Psoas muscle (tissue), 8 donors: ENCODE results near the gene IHH. TPM values are rescaled to one million over a fixed set of nuclear protein-coding genes. Genes with fewer than 3 reads are reported as not detected.

Source experiments
- ATAC-seq, 4 donors: fragments of 200-7000 bp; cut with Tn5 transposase; one replicate each; pipeline ENCODE4 v1.9.1; 2020; ENCODE audit warnings: moderate library complexity in 3 of 4, mild to moderate bottlenecking in 2 of 4
- DNase-seq, 2 donors: peaks; one replicate each; pipeline ENCODE4 v3.0.0-alpha.2; 2020
- H3K27ac ChIP-seq: fragments of 200-600 bp; one replicate; pipeline ENCODE4 v1.8.0; 2022
- H3K27me3 ChIP-seq, 3 donors: fragments of 200-600 bp in 1 of 3; one replicate each; pipeline versions ENCODE4 v1.6.1 to v1.8.0; 2013 to 2022; ENCODE audit warnings: low read length in 2 of 3, mild to moderate bottlenecking in 2 of 3, moderate library complexity in 1 of 3; ENCODE audit not compliant: insufficient read depth in 3 of 3
- H3K36me3 ChIP-seq, 2 donors: fragments of 200-600 bp in 1 of 2; one replicate each; pipeline versions ENCODE4 v1.6.1 to v1.8.0; 2013 to 2022; ENCODE audit warnings: low read depth in 1 of 2, mild to moderate bottlenecking in 1 of 2, moderate library complexity in 1 of 2; ENCODE audit not compliant: insufficient read depth in 1 of 2
- H3K4me1 ChIP-seq: fragments of 200-600 bp; one replicate; pipeline ENCODE4 v1.8.0; 2022
- H3K4me3 ChIP-seq: fragments of 200-600 bp; one replicate; pipeline ENCODE4 v1.8.0; 2022; ENCODE audit warnings: mild to moderate bottlenecking
- H3K9me3 ChIP-seq: fragments of 200-600 bp; one replicate; pipeline ENCODE4 v1.8.0; 2022
- CTCF ChIP-seq: fragments of 200-600 bp; IDR thresholded peaks from one replicate; pipeline ENCODE4 v1.8.0; 2022; ENCODE audit warnings: antibody characterized with exemption
- WGBS, 3 donors: extraction: QIAGEN DNeasy Blood & Tissue Kit; methylation state at CpG; one replicate each; pipeline versions ENCODE4 v1.1.6 to v1.1.7; 2013; 5-methylcytosine and 5-hydroxymethylcytosine counted together
- intact Hi-C, 2 donors: fragments of 100-400 bp; cut with DNase I; formaldehyde crosslinking; loops; one replicate each; pipeline versions ENCODE4 v1.11.0 to v1.14.2; 2022
- polyA plus RNA-seq, 3 donors: library from polyadenylated mRNA; stranded (reverse); fragments of 200-250 nt; gene quantifications; one replicate each; pipeline ENCODE4 v1.2.3, GENCODE V29; 2013
- total RNA-seq, 4 donors: library from RNA; stranded (reverse); fragmentation: NEBNext Ultra II Directional in 2 of 4; extraction: Animal tissue kit (Norgen Biotek cat#: 25700) in 2 of 4; gene quantifications; one replicate each; pipeline versions ENCODE4 v1.2.1 to v1.2.4, GENCODE V29; 2021 to 2023
- donor health status: healthy with polysubstance abuse.
- donor health status: DM: no; HTN: no; CAD: no; lungs with moderate emphysema.
- donor health status: Bipolar disorder and iron deficiency.
- donor health status: healthy.
- donor health status: DM: yes; HTN: yes; CAD: no.
- donor health status: DM: no; HTN: no; CAD: no.
- donor health status: DM: no; HTN: no; CAD: no.
- donor health status: DM: yes; HTN: yes; CAD: no.

Gene IHH
- total and polyA plus RNA-seq, 7 donors, result 0.03 to 0.12 TPM; not detected in 5

DNA sequence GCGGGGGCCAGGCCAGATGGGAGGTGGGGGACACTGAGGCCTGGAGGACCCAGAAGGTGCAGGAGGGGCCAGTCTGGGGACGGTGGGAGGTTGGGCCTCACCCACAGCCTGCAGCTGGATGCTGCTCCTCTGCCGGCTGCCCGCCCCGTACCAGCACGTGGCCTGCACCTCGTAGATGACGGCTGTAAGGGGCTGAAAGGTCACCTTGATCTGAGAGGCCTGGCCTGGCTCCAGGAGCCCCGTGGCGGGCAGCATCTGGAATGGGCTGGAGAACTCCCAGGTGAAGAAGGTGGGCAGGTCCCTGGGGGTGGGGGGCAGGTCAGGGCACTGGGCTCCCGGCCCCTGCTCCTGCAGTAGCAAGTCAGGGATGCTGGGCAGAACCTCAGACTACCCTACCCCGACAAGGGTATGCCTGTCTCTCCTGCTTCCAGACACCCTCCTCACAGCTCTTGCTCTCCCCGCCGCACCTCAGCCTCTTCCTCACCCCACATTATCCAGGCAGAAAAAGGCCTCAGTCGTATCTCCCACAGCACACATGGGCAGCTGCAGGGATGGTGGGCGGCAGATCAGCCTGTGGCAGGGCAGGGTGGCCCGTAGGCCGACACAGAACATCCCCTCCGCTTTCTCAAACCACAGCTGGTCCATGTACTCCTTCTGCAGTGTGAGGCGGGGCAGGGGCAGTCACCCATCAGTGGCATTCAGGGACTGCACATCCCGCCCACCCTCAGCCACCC, 29.5 kb downstream of the IHH start:
- Histone ChIP-seq H3K36me3 (no peaks in the 10 kb centered on the region), H3K27me3 (peaks cover 0 to 40% (median 0%) of the 10 kb centered on the region in 3 donors)
- TF ChIP-seq CTCF, result no peak

GRCh38 chr2:219030177-219030940, 30.4 kb downstream of the IHH start:
- 54 to 64% (median 60%) methylated on average over 16 of the region's 16 CpGs for WGBS, 3 donors
- H3K27me3 ChIP-seq, result peaks cover 0 to 40% (median 0%) of the 10 kb centered on the region in 3 donors
- H3K27ac ChIP-seq, result no peak overlapping the region
- no peak overlapping the region for H3K4me3 ChIP-seq
- no peaks in the 10 kb centered on the region for H3K4me1 ChIP-seq
- TF ChIP-seq CTCF, result no peak
- ATAC-seq (peak in 2 of 4 donors; percentile 11 to 17), DNase-seq (no peak)
- intact Hi-C loops, result no loop called here
- H3K9me3 ChIP-seq, result no peaks in the 10 kb centered on the region
- no peaks in the 10 kb centered on the region for H3K36me3 ChIP-seq

More for the DNA sequence above, 29.5 kb downstream of the IHH start:
- H3K27ac ChIP-seq, result no peak overlapping the region
- no peak for DNase-seq
- no peaks in the 10 kb centered on the region for H3K4me1 ChIP-seq
- no peak overlapping the region for H3K4me3 ChIP-seq
- no peaks in the 10 kb centered on the region for H3K9me3 ChIP-seq
- WGBS, 3 donors, result 63 to 72% (median 70%) methylated on average over 20 to 21 of the region's 21 CpGs
- intact Hi-C loops, result no loop called here
- ATAC-seq, result no peak

DNA sequence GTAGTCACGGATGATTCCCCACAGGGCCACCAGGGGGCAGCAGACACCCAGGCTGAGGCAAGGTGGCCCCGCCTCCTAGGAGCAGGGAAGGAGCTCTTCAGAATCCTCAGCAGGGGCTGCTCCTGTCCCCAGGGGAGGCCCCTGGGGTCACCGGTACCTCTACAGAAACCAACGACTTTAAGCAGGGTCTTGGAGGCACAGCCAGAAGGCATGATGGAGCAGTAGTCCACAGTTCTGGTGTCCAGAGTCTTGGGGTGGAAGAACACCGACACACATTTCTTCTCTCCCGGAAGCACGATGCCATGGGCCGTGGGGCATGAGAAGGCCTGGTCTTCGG, 30.9 kb downstream of the IHH start:
- Histone ChIP-seq H3K27me3 (peaks cover 0 to 40% (median 0%) of the 10 kb centered on the region in 3 donors), H3K36me3 (no peaks in the 10 kb centered on the region), H3K4me1 (no peaks in the 10 kb centered on the region), H3K27ac (no peak overlapping the region), H3K4me3 (no peak overlapping the region), H3K9me3 (no peaks in the 10 kb centered on the region)
- ATAC-seq (peak; percentile 83 to 95 (median 92)), DNase-seq (peak; percentile 81 to 86)
- TF ChIP-seq CTCF, result peak; percentile 97
- intact Hi-C loops, result loop anchor here in 1 of 2 donors (5.0 kb wide), 1 partner anchor 123 kb away; no protein-coding TSS in a partner anchor
- 37 to 42% (median 39%) methylated on average over 9 of the region's 9 CpGs for WGBS, 3 donors

GRCh38 chr2:219028996-219029828, 31.5 kb downstream of the IHH start:
- intact Hi-C loops, result loop anchor here in 1 of 2 donors (5.0 kb wide), 1 partner anchor 123 kb away; no protein-coding TSS in a partner anchor
- no peaks in the 10 kb centered on the region for H3K9me3 ChIP-seq
- TF ChIP-seq CTCF, result no peak
- ATAC-seq (peak in 3 of 4 donors; percentile 4 to 15 (median 7)), DNase-seq (no peak)
- no peak overlapping the region for H3K4me3 ChIP-seq
- no peak overlapping the region for H3K27ac ChIP-seq
- WGBS, 3 donors, result 74 to 75% (median 75%) methylated on average over 13 of the region's 13 CpGs
- H3K36me3 ChIP-seq, result no peaks in the 10 kb centered on the region
- no peaks in the 10 kb centered on the region for H3K4me1 ChIP-seq
- peaks cover 0 to 40% (median 0%) of the 10 kb centered on the region in 3 donors for H3K27me3 ChIP-seq
